ENCODE data around the gene TMEM51.

DNA sequence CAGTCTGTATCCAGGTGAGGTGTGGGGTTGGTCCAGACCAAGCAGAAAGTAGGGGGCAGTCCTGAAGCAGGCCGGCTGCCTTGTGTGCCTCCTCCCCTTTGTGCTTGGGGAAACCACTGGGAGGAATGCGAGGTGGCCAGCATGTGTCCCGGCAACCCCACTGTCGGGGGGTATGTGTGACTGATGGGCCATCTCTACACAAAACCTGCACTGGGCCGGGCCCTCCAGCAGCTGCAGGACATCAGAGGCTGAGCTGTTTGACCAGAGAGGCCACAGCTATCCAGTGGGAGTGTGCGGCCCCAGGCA lies 33.3 kb downstream of the TMEM51 start:
- TF ChIP-seq, protein P1, sequence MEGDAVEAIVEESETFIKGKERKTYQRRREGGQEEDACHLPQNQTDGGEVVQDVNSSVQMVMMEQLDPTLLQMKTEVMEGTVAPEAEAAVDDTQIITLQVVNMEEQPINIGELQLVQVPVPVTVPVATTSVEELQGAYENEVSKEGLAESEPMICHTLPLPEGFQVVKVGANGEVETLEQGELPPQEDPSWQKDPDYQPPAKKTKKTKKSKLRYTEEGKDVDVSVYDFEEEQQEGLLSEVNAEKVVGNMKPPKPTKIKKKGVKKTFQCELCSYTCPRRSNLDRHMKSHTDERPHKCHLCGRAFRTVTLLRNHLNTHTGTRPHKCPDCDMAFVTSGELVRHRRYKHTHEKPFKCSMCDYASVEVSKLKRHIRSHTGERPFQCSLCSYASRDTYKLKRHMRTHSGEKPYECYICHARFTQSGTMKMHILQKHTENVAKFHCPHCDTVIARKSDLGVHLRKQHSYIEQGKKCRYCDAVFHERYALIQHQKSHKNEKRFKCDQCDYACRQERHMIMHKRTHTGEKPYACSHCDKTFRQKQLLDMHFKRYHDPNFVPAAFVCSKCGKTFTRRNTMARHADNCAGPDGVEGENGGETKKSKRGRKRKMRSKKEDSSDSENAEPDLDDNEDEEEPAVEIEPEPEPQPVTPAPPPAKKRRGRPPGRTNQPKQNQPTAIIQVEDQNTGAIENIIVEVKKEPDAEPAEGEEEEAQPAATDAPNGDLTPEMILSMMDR (IDR thresholded peaks at IDR 0.05 in 8 of 11, conservative IDR thresholded peaks at IDR 0.05 in 3 of 11): no peak
- TF ChIP-seq POLR2A (IDR thresholded peaks at IDR 0.05): no peak
- no peak for TF ChIP-seq POLR2AphosphoS5 (IDR thresholded peaks at IDR 0.05)

Data from spleen (tissue), 7 donors.